Activated CD8-positive, alpha-beta memory T cell treated with anti-CD3 and anti-CD28 coated beads, Interleukin-2, amount 50 U/mL, for 4 hours (primary cell): Measurements from ENCODE around the gene NEK1.
"Not testable (repeated sequence)": the region's sequence is repeated elsewhere in the genome, so short reads cannot be mapped to it uniquely, and the experiment has no call there.

ENCODE experiments used
- DNase-seq: peaks from one replicate; pipeline ENCODE4 v3.0.0-alpha.2; 2020

NEK1 gene

GRCh38 chr4:169492436-169493163 lies 119.8 kb downstream of the NEK1 start:
- no peak for DNase-seq

- DNase-seq = no peak
Measured at GRCh38 chr4:169491211-169491610, 121.2 kb downstream of the NEK1 start.

DNA sequence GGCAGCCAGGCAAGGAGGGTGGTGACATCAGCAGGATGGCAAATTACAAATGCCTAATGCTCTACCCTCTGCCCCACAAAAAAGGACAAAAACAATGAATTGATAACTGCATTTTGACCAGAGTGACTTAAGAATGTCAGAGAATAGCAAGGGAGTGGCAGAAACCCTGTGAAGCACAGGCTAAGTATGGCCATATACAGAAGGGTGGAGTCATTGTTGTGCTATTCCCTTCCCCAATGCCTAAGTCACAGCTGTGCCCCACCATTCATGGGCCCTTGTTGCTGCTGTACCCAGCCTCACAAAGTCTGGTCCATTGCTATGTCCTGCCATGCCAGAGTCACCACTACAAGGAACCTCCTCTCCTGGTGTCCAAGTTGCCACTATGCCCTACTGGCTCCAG lies 123.1 kb downstream of the NEK1 start:
- DNase-seq = no peak

DNA sequence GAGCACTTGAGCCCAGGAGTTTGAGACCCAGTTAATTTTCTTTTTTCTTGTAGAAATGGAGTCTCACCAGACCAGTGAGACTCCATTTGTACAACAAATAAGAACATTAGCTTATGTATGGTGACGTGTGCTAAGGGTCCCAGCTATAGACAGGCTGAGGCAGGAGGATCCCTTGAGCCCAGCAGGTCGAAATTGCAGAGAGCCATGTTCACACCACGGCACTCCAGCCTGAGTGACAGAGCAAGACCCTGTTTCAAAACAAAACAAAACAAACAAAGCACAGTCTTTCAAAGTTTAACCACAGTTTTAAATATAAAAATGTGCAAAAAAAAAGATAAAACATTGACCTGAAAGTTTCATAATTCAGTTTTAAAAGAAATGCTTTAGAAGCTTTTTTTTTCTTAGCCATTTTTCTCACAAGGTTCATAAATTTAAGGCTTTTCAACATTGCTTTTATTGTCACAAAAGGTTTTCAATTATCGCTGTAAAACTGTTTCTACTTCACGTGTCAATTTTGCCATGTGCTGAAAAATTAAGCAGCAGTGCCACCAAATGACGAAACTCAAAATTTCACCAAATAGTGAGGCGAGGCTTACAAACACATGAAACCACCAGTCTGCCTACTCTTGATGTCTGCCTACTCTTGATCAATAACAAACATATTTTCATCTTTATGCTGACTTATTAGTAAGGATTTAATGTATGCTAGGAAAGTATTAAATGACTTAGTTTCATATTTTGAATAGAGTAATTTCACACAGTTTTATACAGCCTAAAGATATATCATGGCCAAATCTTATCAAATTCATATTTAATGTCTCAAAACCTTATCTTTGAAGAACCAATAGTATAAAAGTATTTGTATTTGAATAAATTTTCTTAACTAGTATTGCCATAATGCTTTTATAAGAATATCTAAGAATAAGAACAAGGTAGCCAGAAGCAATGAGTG lies 126.3 kb downstream of the NEK1 start:
- no peak for DNase-seq

DNA sequence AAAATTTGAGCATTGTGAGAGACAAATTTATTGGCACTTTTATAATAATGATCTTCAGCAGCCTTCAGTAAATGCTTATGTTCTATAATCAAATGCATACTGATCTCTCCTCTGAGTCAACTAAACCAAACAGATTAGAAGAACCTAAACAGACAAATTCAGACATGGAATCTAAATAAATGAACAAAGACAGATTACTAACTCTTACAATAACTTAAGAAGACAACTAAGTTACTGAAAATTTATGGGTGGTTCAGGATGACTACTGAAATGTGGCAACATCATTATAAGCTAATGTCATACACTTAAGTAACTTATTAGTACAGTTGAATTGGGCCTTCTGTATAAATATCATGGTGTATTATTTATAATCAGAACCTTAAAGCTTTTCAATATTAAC lies 127.3 kb downstream of the NEK1 start:
- DNase-seq = no peak

- DNase-seq = no peak
Measured at GRCh38 chr4:169484485-169484884, 127.9 kb downstream of the NEK1 start.

GRCh38 chr4:169464080-169464479 lies 148.3 kb downstream of the NEK1 start:
- DNase-seq = no peak

GRCh38 chr4:169460081-169460480 lies 152.3 kb downstream of the NEK1 start:
- DNase-seq = no peak

DNA sequence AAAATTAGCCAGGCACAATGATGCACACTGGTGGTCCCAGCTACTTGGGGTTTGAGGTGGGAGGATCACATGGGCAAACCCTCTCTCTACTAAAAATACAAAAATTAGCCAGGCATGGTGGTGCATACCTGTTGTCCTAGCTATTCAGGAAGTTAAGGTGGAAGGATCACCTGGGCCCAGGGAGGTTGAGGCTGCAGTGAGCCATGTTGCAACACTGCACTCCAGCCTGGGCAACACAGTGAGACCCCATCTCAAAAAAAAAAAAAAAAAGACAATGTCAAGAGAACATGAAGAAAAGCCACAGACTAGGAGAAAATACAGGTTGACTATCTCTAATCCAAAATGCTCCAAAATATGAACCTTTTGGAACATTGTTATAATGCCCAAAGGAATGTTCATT lies 153.8 kb downstream of the NEK1 start:
- DNase-seq = no peak

DNA sequence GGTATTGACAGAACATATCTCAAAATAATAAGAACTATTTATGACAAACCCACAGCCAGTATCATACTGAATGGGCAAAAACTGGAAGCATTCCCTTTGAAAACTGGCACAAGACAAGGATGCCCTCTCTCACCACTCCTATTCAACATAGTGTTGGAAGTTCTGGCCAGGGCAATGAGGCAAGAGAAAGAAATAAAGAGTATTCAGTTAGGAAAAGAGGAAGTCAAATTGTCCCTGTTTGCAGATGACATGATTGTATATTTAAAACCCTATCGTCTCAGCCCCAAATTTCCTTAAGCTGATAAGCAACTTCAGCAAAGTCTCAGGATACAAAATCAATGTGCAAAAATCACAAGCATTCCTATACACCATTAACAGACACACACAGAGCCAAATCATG lies 159.7 kb downstream of the NEK1 start:
- DNase-seq = not testable (repeated sequence)

- DNase-seq = not testable (repeated sequence)
Measured at GRCh38 chr4:169448935-169449334, 163.4 kb downstream of the NEK1 start.

DNA sequence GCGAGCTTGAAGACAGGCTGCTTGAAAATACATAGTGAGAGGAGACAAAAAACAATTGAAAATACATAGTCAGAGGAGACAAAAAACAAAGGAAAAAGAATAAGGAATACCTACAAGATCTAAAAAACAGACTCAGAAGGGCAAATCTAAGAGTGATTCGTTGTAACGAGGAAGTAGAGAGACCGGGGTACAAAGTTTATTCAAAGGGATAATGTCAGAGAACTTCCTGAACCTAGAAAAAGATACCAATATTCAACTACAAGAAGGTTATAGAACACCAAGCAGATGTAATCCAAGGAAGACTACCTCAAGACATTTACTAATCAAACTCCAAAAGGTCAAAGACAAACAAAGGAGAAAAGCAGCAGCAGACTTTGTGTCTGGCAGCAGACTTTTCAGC lies 165.6 kb downstream of the NEK1 start:
- no peak for DNase-seq

DNA sequence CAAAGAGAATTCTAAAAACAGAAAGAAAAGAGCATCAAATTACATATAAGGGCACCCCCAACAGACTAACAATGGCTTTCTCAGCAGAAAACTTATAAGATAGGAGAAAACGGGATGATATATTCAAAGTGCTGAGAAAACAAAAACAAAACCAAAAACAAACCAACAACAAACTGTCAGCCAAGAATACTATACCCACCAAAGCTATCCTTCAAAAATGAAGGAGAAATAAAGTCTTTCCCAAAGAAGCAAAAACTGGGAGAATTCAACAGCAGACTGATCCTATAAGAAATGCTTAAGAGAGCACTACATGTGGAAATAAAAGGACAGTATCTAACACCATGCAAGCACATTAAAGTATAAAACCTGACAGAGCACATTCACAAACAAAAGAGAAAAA lies 168.6 kb downstream of the NEK1 start:
- no peak for DNase-seq

DNA sequence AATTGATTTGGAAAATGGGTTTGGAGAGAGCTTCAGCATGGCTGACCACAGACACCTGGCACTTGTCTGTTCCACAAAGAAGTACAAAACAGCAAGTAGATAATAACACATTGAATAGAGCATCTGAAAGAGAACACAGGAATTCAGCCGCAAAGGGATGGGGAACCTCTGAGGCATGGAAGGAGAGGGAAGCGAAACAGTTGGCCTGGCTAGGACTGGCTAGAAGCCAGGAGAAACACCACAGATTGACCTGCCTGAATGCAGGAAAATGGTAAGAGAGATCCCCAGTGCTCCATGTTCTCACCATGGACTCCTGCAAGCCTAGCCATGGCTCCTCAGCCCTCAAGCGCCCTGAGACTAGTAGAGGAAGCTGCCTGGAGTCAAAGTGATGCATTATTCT lies 171.9 kb downstream of the NEK1 start:
- DNase-seq = no peak

DNA sequence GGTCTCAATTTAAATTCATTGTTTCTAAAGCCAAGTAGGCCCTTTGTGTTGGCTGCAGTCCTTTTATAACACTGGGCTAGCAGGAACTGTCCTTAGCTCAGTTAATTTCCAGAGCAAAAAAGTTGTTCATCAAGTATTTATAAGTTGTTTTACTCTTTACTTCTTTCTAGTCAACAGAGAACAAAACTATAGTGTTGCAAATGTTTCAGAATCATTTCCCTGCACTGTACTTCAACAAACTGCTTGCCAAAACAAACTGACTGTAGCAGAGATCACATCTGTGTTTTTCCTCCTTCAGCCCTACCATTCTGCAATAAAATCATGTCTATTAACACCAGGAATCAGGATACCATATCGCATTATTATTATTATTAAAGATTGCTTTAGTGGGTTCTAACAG lies 173.1 kb downstream of the NEK1 start:
- no peak for DNase-seq

- DNase-seq = no peak
Measured at GRCh38 chr4:169438057-169438480, 174.3 kb downstream of the NEK1 start.

- DNase-seq = no peak
Measured at GRCh38 chr4:169437299-169438047, 174.9 kb downstream of the NEK1 start.

DNA sequence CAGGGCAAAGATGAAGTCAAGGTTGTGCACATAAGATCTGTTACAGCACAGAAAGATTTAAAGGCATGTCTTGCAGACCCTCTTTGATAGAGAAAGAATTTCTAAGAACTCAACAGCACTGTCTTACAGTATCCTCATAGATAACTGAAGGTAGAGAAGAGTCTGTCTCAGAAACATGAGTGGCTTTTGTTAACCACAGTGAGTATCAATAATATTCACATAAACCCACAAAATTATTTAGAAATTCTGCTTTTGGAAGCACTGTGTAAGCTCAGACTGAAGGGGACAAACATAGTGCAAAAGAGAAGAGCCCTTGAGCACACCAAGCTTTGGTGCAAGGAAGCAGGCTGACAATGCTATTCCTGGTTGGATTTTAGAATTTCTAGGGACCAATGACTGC lies 175.6 kb downstream of the NEK1 start:
- no peak for DNase-seq

DNA sequence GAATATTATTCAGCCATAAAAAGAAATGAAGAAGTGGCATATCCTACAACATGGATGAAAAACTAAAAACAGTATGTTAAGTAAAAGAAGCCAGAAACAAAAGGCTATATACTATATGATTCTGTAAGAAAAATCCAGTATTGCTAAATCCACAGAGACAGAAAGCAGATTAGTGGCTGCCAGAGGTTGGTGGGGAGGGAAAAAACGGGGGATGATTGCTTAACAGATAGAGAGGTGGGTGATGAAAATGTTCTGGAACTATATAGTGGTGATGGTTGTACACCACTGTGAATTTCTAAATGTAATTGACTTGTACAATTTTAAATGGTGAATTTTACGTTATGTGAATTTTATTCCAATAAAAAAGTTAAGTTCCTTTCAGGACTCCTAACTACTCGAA lies 184.0 kb downstream of the NEK1 start:
- DNase-seq = no peak

DNA sequence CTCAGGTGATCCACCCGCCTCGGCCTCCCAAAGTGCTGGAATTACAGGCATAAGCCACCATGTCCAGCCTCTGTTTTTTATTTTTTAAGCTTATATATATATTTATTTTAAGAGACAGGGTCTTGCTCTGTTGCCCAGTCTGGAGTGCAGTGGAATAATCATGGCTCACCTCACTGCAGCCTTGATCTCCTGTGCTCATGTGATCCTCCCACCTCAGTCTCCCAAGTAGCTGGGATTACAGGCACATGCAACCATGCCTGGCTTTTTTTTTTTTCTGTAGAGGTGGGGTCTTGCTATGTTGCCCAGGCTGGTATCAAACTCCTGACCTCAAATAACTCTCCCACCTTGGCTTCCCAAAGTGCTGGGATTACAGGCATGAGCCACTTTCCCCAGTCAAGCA lies 184.7 kb downstream of the NEK1 start:
- DNase-seq = not testable (repeated sequence)

GRCh38 chr4:169420291-169420690 lies 192.1 kb downstream of the NEK1 start:
- DNase-seq = no peak

GRCh38 chr4:169418846-169419245 lies 193.5 kb downstream of the NEK1 start:
- no peak for DNase-seq

GRCh38 chr4:169417629-169418282 lies 194.6 kb downstream of the NEK1 start:
- DNase-seq = no peak
